GM10266 (cell line): ENCODE measurements around the gene HNRNPL.
"Not testable (repeated sequence)": the region's sequence is repeated elsewhere in the genome, so short reads cannot be mapped to it uniquely, and the experiment has no call there.

Experiments
- DNase-seq: peaks from one replicate; pipeline ENCODE4 v3.0.0; 2012; ENCODE audit errors: extremely low spot score
- CTCF ChIP-seq: IDR thresholded peaks from 2 replicates; pipeline ENCODE4 v1.5.1; 2012; ENCODE audit warnings: mild to moderate bottlenecking, low read depth; ENCODE audit not compliant: control insufficient read depth, insufficient read depth; ENCODE audit errors: missing control alignments

HNRNPL gene

GRCh38 chr19:38889803-38890202, 40.0 kb upstream of the HNRNPL start:
- no peak for TF ChIP-seq CTCF
- DNase-seq, result no peak

- TF ChIP-seq CTCF, result no peak
- no peak for DNase-seq
Observed at GRCh38 chr19:38888876-38889275, 39.1 kb upstream of the HNRNPL start.

GRCh38 chr19:38884691-38885090, 34.9 kb upstream of the HNRNPL start:
- DNase-seq, result not testable (repeated sequence)

- no peak for TF ChIP-seq CTCF
- DNase-seq, result no peak
Observed at GRCh38 chr19:38883286-38883685, 33.5 kb upstream of the HNRNPL start.

- no peak for TF ChIP-seq CTCF
Observed at GRCh38 chr19:38880882-38881609, 31.3 kb upstream of the HNRNPL start.

GRCh38 chr19:38880076-38880881, 30.5 kb upstream of the HNRNPL start:
- DNase-seq, result no peak
- no peak for TF ChIP-seq CTCF

More at GRCh38 chr19:38880882-38881609, 31.3 kb upstream of the HNRNPL start:
- DNase-seq, result no peak

GRCh38 chr19:38879400-38879751, 29.6 kb upstream of the HNRNPL start:
- DNase-seq, result no peak
- no peak for TF ChIP-seq CTCF
